Caco-2 (cell line): ENCODE measurements around the gene ZNF579. TPM values are rescaled to one million over a fixed set of nuclear protein-coding genes. Genes with fewer than 3 reads are reported as not detected.

ENCODE experiments used
- Bru-seq: library from RNA; stranded (reverse); fragments of 400-500 nt; gene quantifications from one replicate; lab custom pipeline; 2021; lab: Mats Ljungman, UMichigan
- BruChase-seq, 2 experiments: library from RNA; stranded (reverse); fragments of 400-500 nt; gene quantifications; one replicate each; lab custom pipeline; 2021; lab: Mats Ljungman, UMichigan
- BruUV-seq: library from RNA; stranded (reverse); fragments of 400-500 nt; replicated peaks from 2 replicates; lab custom pipeline; 2021; lab: Mats Ljungman, UMichigan
- CTCF ChIA-PET: fragments of 300-600 bp; sonication (Branson Sonifier 250); formaldehyde crosslinking; loops from one replicate; lab custom pipeline; 2022; ENCODE audit warnings: antibody characterized with exemption; lab: Charles Lee
- POLR2A ChIA-PET: fragments of 300-600 bp; sonication (Branson Sonifier 250); formaldehyde crosslinking; loops from one replicate; lab custom pipeline; 2022; ENCODE audit warnings: antibody characterized with exemption; lab: Charles Lee
- DNase-seq, 2 experiments: peaks; one replicate each; pipeline versions ENCODE4 v3.0.0 to v3.0.0-alpha.2; 2020 to 2022
- H3K27me3 ChIP-seq: replicated peaks from 2 replicates; pipeline ENCODE4 v1.6.0; 2011; ENCODE audit warnings: low read length; ENCODE audit not compliant: control insufficient read depth, insufficient read depth
- H3K36me3 ChIP-seq: 2 replicates; pipeline ENCODE4 v1.5.1; 2011; ENCODE audit warnings: low read length; ENCODE audit not compliant: control insufficient read depth, insufficient read depth
- H3K4me1 ChIP-seq: fragments of 250-450 bp; sonication (Bioruptor Pico); 2 replicates; pipeline ENCODE4 v1.5.1; 2020; ENCODE audit warnings: mild to moderate bottlenecking
- H3K4me3 ChIP-seq: 2 replicates; pipeline ENCODE4 v1.5.1; 2011; ENCODE audit warnings: low read depth, mild to moderate bottlenecking, control low read depth, low read length
- H3K9me3 ChIP-seq: fragments of 250-450 bp; sonication (Bioruptor Pico); 2 replicates; pipeline ENCODE4 v1.5.1; 2020; ENCODE audit warnings: mild to moderate bottlenecking, moderate library complexity
- H3K27ac Mint-ChIP-seq: one replicate; pipeline ENCODE4 v1.8.0; 2022; ENCODE audit warnings: mixed read lengths; ENCODE audit not compliant: unreplicated experiment
- H3K27me3 Mint-ChIP-seq: one replicate; pipeline ENCODE4 v1.8.0; 2022; ENCODE audit warnings: mixed read lengths; ENCODE audit not compliant: insufficient read depth, unreplicated experiment
- H3K36me3 Mint-ChIP-seq: one replicate; pipeline ENCODE4 v1.8.0; 2022; ENCODE audit warnings: mild to moderate bottlenecking, mixed read lengths; ENCODE audit not compliant: insufficient read depth, unreplicated experiment
- H3K4me1 Mint-ChIP-seq: one replicate; pipeline ENCODE4 v1.8.0; 2022; ENCODE audit warnings: low read depth, mixed read lengths; ENCODE audit not compliant: unreplicated experiment
- H3K4me3 Mint-ChIP-seq: one replicate; pipeline ENCODE4 v1.8.0; 2022; ENCODE audit warnings: mild to moderate bottlenecking, moderate library complexity, mixed read lengths; ENCODE audit not compliant: unreplicated experiment
- H3K9me3 Mint-ChIP-seq: one replicate; pipeline ENCODE4 v1.8.0; 2022; ENCODE audit warnings: mixed read lengths; ENCODE audit not compliant: unreplicated experiment
- CTCF ChIP-seq, 2 experiments: fragments of 200-600 bp in 1 of 2; IDR thresholded peaks; 1 replicate in 1 of 2; 2 replicates in 1 of 2; pipeline versions ENCODE4 v1.5.1 to v1.8.0; 2011 to 2022; ENCODE audit warnings: antibody characterized with exemption in 1 of 2, control low read depth in 1 of 2, inconsistent platforms in 1 of 2, low read depth in 1 of 2, low read length in 1 of 2, mild to moderate bottlenecking in 1 of 2, moderate library complexity in 1 of 2; ENCODE audit not compliant: insufficient read depth in 1 of 2, severe bottlenecking in 1 of 2, unreplicated experiment in 1 of 2
- intact Hi-C: fragments of 100-400 bp; cut with micrococcal nuclease; formaldehyde crosslinking; loops from one replicate; pipeline ENCODE4 v1.10.0; 2022; ENCODE audit not compliant: unreplicated experiment
- long read RNA-seq: library from polyadenylated mRNA; stranded (forward); transcript quantifications from one replicate; pipeline ENCODE4 v2.0.0, GENCODE V29; 2022
- total RNA-seq: library from RNA; stranded (reverse); gene quantifications from 2 replicates; pipeline ENCODE4 v1.2.3, GENCODE V29; 2022

ZNF579 gene
- total RNA-seq (26.5 and 30.4 TPM in 2 replicates), Bru-seq, nascent RNA (percentile 68 among the genes with signal in this experiment), BruChase-seq, experiment 1, labeled RNA remaining after a 2-hour chase (percentile 77 among the genes with signal in this experiment), BruChase-seq, experiment 2, labeled RNA remaining after a 6-hour chase (percentile 71 among the genes with signal in this experiment)
- long read RNA-seq, transcript ZNF579-201 (2 exons, 2,899 nt) = major isoform, 17 of 22 reads
- long read RNA-seq, partial matches to known transcripts = 0 of 22 reads
- long read RNA-seq, other reads (novel, unspliced or antisense) = 5 of 22 reads

- no TSS peak for BruUV-seq
- Histone ChIP-seq H3K4me1 (peaks cover 19% of the 10 kb centered on the region), H3K36me3 (no peaks in the 10 kb centered on the region; the same call in 1 of the 2 replicates), H3K9me3 (no peaks in the 10 kb centered on the region), H3K27me3 (no peaks in the 10 kb centered on the region), H3K4me3 (peak within 1 kb of the TSS; percentile 68)
- intact Hi-C loops = loop anchor here (1.0 to 2.0 kb wide), 5 partner anchors 25 to 64 kb away; partner anchors contain the start of genes ZNF784 and ZNF865
- no peaks in the 10 kb centered on the region for H3K27me3 Mint-ChIP-seq
- peaks cover 42% of the 10 kb centered on the region for H3K36me3 Mint-ChIP-seq
- H3K27ac Mint-ChIP-seq = peak within 1 kb of the TSS; percentile 46
- peak; percentile 93 for DNase-seq
- H3K4me3 Mint-ChIP-seq = peak within 1 kb of the TSS; percentile 85
- no peak for TF ChIP-seq CTCF (IDR thresholded peaks at IDR 0.05; ENCODE audit: insufficient read depth in 1 of 2, low read depth in 1 of 2, low read length in 1 of 2, severe bottlenecking in 1 of 2, unreplicated experiment in 1 of 2)
- H3K9me3 Mint-ChIP-seq = no peaks in the 10 kb centered on the region
- POLR2A ChIA-PET = interaction anchor here (1.0 to 2.0 kb wide), 3 partner anchors 18 to 44 kb away, joined by 3 to 27 read pairs (median 6); partner anchors contain the start of genes FIZ1 and ZNF784
- H3K4me1 Mint-ChIP-seq = peaks cover 27% of the 10 kb centered on the region
- CTCF ChIA-PET = interaction anchor here (0.6 to 3.1 kb wide), 8 partner anchors 8 to 440 kb away, joined by 3 to 16 read pairs (median 6); partner anchors contain the start of genes FIZ1, ZNF524 and ZNF865
These were observed at the start of gene ZNF579 for GRCh38 chr19:55580628-55581144. Gene ZNF579, minus strand, starts transcription at chr19:55580848. Its CDS starts 1,209 bp downstream, at chr19:55579639.

DNA sequence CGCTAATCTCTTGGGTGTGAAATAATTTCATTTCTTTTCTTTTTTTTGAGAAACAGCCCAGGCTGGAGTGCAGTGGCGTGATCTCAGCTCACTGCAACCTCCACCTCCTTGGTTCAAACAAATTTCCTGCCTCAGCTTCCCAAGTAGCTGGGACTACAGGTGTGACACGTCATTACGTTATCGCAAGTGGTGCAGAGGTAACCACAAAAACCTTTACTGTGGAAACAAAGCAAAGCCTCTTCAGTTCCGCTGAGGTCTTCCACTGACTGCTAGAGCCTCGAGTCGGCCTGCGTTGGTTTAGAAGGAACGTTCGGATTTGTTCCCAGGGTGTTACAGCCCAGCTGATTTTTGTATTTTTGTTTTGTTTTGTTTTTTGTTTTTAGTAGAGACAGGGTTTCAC is 45.7 kb upstream of the ZNF579 start:
- Histone ChIP-seq H3K36me3 (no peaks in the 10 kb centered on the region), H3K27me3 (no peaks in the 10 kb centered on the region), H3K9me3 (0 out of 2 replicates have a peak, but pooled peaks cover 6% of the 10 kb centered on the region), H3K4me1 (no peaks in the 10 kb centered on the region), H3K4me3 (no peak overlapping the region)
- CTCF ChIA-PET = interaction anchor here (0.6 to 1.5 kb wide), 2 partner anchors 122 to 136 kb away, joined by 6 to 10 read pairs; no protein-coding TSS in a partner anchor
- TF ChIP-seq CTCF (IDR thresholded peaks at IDR 0.05; ENCODE audit: insufficient read depth in 1 of 2, low read depth in 1 of 2, low read length in 1 of 2, severe bottlenecking in 1 of 2, unreplicated experiment in 1 of 2) = no peak
- Mint-ChIP-seq H3K27ac (no peak overlapping the region), H3K4me1 (peaks cover 7% of the 10 kb centered on the region), H3K4me3 (no peak overlapping the region), H3K36me3 (peaks cover 21% of the 10 kb centered on the region), H3K27me3 (no peaks in the 10 kb centered on the region), H3K9me3 (no peaks in the 10 kb centered on the region)
- no peak for DNase-seq
- BruUV-seq = no TSS peak
- intact Hi-C loops = no loop called here
- POLR2A ChIA-PET = interaction anchor here (0.7 to 1.1 kb wide), 2 partner anchors 27 to 191 kb away, joined by 3 to 6 read pairs; partner anchors contain the start of gene FIZ1

GRCh38 chr19:55625004-55625326 is 44.3 kb upstream of the ZNF579 start:
- POLR2A ChIA-PET = interaction anchor here (0.5 to 1.5 kb wide), 12 partner anchors 8 to 323 kb away, joined by 3 to 18 read pairs (median 4); partner anchors contain the start of genes FIZ1, ISOC2, UBE2S and ZNF628
- no peak for TF ChIP-seq CTCF (IDR thresholded peaks at IDR 0.05; ENCODE audit: insufficient read depth in 1 of 2, low read depth in 1 of 2, low read length in 1 of 2, severe bottlenecking in 1 of 2, unreplicated experiment in 1 of 2)
- Mint-ChIP-seq H3K27ac (peak overlapping the region; percentile 85), H3K4me1 (peaks cover 7% of the 10 kb centered on the region), H3K27me3 (no peaks in the 10 kb centered on the region), H3K9me3 (no peaks in the 10 kb centered on the region), H3K36me3 (peaks cover 25% of the 10 kb centered on the region), H3K4me3 (peak overlapping the region; percentile 73)
- H3K36me3 ChIP-seq = no peaks in the 10 kb centered on the region
- CTCF ChIA-PET = interaction anchor here (0.6 to 2.1 kb wide), 15 partner anchors 8 to 865 kb away, joined by 3 to 30 read pairs (median 4); partner anchors contain the start of genes KMT5C, TMEM238 and ZNF865
- intact Hi-C loops = loop anchor here (2.0 kb wide), 1 partner anchor 44 kb away; the partner anchor contains the start of gene ZNF579
- peak overlapping the region; percentile 74 for H3K4me3 ChIP-seq
- H3K9me3 ChIP-seq = 0 out of 2 replicates have a peak, but pooled peaks cover 6% of the 10 kb centered on the region
- H3K4me1 ChIP-seq = no peaks in the 10 kb centered on the region
- no peak for DNase-seq
- no peaks in the 10 kb centered on the region for H3K27me3 ChIP-seq
- TSS peak; percentile 59 for BruUV-seq
